Hematopoietic multipotent progenitor cell treated with erythropoietin and hydrocortisone succinate and interleukin-3 and kit ligand, for 4 days (in vitro differentiated cells): ENCODE measurements around the gene MAK.
A peak's percentile ranks its signal among the peaks of the same experiment; 100 is the strongest.
"Not testable (repeated sequence)": the region's sequence is repeated elsewhere in the genome, so short reads cannot be mapped to it uniquely, and the experiment has no call there.

ENCODE experiments used
- DNase-seq: peaks from one replicate; pipeline ENCODE4 v3.0.0-alpha.2; 2015

The MAK gene

DNA sequence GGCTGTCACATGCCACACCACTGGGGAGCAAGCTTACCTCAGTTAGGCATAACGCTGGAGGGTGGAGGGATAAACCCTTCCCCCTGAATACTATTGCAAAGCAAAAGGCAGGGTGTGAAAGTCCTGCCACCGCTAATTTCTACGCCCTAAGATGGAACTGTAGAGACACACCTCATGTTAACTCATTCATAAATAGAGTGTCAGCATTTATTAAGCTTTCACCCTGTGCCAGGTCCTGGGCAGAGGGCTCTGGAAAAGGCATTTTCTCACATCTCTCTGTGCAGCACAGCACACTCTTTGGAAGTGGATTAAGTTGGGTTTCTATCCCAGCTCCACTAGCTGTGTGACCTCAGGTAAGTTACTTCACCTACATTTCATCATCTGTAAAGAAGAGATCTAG is 68.9 kb downstream of the MAK start:
- DNase-seq: no peak

- no peak for DNase-seq
These were observed 75.3 kb downstream of the MAK start for GRCh38 chr6:10763006-10763405.

- DNase-seq: no peak
These were observed 78.4 kb downstream of the MAK start for GRCh38 chr6:10759884-10760329.

GRCh38 chr6:10759312-10759839 is 79.0 kb downstream of the MAK start:
- DNase-seq: peak; percentile 83

DNA sequence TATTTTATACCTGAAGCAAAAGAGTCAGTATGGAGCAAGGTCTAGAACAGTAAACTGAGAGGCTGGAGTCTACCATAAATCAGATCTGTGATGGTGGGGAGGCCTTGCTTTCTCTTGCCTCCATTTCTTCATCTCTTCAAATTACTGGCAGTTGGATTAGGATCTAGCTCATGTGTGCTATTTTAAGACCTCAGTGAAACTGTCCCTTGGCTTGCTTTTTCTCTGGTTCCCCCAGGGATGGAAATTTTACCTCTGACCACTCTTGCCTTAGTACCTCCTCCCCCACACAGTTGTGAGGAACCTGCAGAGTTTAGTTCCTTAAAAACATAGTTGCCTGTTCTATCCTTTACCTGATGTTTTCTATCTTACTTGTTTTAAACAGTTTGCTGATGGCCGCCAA is 82.3 kb downstream of the MAK start:
- DNase-seq: no peak

DNA sequence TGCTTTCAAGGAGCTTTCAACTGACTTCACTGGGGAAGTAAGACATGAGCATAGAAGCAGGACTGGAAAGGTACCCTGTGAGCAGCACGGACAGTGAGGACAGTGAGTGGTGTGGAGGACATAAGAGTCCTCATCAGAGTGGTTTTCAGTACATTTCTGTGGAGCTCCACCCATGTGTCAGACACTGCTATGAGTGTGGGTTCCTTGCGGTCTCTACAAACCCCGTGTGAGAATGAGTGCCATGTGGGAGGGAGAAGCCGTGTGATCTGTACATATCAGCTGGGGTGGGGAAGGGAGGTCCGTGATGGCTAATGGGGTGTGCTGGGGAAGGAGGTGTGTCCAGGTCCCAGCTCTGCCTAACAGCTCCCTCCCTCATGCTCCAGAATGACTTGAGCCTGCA is 86.6 kb downstream of the MAK start:
- peak; percentile 47 for DNase-seq

DNA sequence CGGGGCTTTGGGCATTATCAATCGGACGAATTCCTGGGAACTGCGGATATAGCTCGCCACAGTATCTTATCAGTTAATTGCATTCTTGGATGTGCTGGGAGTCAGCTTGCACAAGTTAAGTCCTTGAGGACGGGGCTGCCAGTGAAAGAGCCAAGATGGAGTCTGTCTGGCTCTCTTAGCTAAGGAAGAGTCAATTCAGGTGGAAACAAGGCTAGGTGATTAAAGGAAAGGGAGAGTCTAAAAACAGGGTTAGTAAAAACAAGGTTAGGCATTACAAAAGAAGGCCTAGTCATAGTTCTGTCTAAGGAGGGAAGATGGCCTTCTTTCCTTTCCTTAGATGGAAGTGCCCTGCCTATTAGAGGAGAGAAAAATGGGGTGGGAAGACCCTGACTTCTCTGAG is 87.8 kb downstream of the MAK start:
- not testable (repeated sequence) for DNase-seq

DNA sequence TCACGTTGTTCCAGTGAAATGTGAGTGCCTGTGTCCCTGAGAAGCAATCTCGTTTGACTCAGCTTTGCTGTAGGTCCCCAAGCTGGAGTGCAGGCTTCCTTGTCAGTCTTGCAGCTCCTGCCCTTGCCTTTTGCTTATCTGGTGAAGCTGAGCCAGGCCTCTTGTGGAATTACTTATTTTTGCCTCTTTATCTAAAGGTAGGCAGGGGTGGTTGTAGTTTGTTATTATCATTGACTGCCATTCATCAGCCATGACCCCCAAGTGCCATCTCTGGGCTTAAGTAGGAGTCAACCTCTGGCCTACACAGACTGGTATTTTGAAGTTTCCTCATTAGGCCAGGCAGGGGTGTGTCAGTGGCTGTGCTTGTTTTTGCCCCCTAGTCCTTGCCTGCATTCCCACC is 88.6 kb downstream of the MAK start:
- DNase-seq: peak; percentile 95

- peak; percentile 99 for DNase-seq
These were observed 90.9 kb downstream of the MAK start, which contains the start of gene TMEM14B for GRCh38 chr6:10747251-10747972. Gene TMEM14B (plus strand): TSS chr6:10747805. CDS start chr6:10749246, 1,441 bp downstream.

DNA sequence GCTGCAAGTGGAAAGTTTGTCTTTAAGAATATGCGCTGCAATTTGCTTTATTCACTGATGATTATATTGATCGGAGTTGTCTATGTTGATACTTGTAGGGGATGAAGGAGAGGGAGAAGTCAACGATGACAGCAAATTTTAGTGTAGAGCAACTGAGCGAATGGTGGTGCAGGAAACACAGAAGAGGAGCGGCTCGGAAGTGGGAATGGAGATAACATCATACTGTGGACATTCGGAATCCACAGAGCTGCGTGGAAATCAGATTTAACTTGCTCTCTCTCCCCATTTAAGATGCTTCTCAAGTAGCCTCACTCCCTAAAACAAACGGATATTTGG is 91.5 kb downstream of the MAK start:
- DNase-seq: peak; percentile 16

DNA sequence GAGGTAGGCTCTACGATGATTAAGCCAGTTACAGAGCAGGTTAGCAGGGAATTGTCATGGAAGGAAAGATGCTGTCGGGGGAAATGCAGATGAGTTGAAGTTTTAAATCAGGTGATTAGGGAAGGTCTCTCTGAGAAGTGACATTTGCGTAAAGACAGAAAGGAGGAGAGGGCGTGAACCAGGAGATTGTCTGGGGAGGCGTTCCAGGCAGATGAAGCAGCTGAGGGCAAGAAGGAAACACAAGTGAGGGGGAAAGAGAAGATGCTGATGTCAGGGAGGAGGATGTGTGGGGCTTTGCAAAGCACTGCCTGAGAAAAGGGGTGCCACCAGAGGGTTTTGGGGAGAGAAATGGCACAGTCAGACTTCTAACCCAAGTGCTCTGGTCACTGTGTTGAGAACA is 93.2 kb downstream of the MAK start:
- DNase-seq: no peak

- no peak for DNase-seq
These were observed 94.8 kb downstream of the MAK start for GRCh38 chr6:10743515-10743914.

- DNase-seq: no peak
These were observed 96.1 kb downstream of the MAK start for GRCh38 chr6:10742251-10742650.

DNA sequence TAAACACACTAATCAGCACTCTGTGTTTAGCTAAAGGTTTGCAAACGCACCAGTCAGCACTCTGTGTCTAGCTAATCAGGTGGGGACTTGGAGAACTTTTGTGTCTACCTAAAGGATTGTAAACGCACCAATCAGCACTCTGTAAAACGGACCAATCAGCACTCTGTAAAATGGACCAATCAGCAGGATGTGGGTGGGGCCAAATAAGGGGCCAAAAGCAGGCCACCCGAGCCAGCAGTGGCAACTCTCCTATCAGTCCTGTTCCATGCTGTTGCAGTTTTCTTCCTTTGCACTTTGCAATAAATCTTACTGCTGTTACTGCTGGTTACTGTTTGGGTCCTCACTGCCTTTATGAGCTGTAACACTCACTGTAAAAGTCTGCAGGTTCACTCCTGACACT is 96.7 kb downstream of the MAK start:
- not testable (repeated sequence) for DNase-seq

DNA sequence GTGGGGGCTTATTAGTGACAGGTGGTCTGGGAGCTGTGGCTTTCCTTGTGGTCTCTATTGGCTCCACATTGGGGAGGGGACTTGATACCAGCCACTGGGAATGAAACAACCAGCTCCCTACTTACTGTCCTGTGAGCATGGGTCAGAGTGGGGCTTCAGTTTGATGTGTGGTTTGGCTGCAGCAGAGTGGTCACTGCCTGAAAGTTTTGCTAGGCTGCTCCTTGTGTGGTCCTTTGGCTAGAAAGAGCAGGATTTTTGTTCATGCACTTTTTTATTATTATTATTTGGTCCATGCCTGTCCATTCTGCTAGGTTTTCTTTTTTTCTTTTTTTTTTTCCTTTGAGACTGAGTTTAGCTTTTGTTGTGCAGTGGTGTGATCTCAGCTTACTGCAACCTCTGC is 98.3 kb downstream of the MAK start:
- no peak for DNase-seq

- DNase-seq: no peak
These were observed 101.6 kb downstream of the MAK start for GRCh38 chr6:10736731-10737130.

GRCh38 chr6:10733863-10734262 is 104.5 kb downstream of the MAK start:
- DNase-seq: no peak

DNA sequence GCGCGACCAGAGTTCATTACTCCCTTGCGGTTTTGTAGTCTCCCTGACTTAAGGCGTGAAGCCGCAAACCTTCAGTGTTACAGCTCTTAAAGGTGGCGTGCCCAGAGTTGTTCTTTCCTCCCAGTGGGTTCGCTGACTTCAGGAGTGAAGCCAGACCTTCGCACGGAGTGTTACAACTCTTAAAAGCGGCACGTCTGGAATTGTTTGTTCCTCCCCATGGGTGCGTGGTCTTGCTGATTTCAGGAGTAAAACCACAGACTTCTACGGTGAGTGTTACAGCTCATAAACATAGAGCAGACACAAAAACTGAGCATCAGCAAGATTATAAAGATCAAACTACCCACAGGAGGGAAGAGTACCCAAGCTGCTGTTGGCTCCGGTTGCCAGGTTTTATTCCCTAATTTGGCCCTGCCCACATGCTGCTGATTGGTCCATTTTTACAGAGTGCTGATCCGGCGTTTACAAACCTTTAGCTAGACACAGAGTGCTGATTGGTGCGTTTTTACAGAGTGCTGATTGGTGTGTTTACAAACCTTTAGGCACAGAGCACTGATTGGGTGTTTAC is 105.1 kb downstream of the MAK start:
- DNase-seq: no peak

DNA sequence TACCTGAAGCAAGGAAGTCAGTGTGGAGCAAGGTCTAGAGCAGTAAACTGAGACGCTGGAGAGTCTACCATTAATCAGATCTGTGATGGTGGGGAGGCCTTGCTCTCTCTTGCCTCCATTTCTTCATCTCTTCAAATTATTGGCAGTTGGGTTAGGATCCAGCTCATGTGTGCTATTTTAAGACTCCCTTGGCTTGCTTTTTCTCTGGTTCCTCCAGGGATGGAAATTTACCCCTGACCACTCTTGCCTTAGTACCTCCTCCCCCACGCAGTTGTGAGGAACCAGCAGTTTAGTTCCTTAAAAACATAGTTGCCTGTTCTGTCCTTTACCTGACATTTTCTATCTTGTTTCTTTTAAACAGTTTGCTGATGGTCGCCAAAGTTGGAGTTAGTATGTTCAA is 108.1 kb downstream of the MAK start:
- DNase-seq: peak; percentile 23

- no peak for DNase-seq
These were observed 112.6 kb downstream of the MAK start for GRCh38 chr6:10725716-10726115.

DNA sequence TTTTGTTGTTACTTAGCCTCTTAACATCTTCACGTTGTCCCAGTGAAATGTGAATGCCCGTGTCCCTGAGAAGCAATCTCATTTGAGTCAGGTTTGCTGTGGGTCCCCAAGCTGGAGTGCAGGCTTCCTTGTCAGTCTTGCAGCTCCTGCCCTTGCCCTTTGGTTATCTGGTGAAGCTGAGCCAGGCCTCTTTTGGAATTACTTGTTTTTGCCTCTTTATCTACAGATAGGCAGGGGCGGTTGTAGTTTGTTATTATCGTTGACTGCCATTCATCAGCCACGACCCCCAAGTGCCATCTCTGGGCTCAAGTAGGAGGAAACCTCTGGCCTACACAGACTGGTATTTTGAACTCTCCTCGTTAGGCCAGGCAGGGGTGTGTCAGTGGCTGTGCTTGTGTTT is 113.3 kb downstream of the MAK start:
- peak; percentile 94 for DNase-seq

GRCh38 chr6:10723567-10723881 is 114.8 kb downstream of the MAK start:
- DNase-seq: no peak

DNA sequence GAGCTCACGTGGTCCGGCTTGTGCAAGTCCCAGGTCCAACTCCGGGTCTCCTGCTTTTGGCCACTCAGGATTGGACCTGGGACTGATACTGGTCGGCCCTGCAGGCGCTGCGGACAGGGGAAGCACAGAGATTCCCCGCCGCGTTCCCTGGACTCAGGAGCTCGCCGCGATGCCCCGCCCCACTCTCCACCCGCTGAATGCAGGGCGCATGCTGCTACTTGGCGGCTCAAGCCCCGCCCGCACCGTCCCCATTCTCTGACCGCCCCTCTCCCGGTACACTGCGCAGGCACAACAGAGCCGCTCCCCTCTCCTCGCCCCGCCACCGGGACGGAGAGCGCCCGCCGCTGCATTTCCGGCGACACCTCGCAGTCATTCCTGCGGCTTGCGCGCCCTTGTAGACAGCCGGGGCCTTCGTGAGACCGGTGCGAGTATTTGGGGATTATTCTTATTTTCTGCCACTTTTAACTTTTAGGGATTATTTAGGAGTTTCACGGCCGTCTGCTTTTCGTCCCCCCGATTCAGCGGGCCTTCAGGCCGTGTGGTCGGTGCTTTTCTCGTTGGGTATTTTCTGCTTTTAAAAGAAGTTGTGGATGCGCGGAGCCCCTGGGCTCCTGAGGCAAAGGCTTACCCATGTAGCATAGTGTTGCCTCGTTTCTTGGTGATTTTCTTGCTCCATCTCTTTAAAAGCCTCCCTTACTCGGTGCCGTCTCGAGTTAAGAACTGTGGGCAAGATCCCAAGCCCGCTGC is 115.3 kb downstream of the MAK start, which contains the start of gene TMEM14C:
Gene TMEM14C, plus strand, starts transcription at position 251 of the 747 bp plus-strand sequence. CDS start 1,544 bp downstream, outside the sequence.
- DNase-seq: peak; percentile 97

- no peak for DNase-seq
These were observed 115.8 kb downstream of the MAK start for GRCh38 chr6:10722570-10722819.
